Activated CD4-positive, alpha-beta T cell treated with anti-CD3 and anti-CD28 coated beads for 36 hours (primary cell): Measurements from ENCODE around the gene GPR17. TPM values are rescaled to one million over a fixed set of nuclear protein-coding genes. Genes with fewer than 3 reads are reported as not detected.

Source experiments
- ATAC-seq: fragments of 200-7000 bp; cut with Tn5 transposase; one replicate; pipeline ENCODE4 v1.10.0; 2021; ENCODE audit warnings: mild to moderate bottlenecking, moderate library complexity
- CTCF ChIA-PET: fragments of 350-600 bp; sonication (Branson Sonifier 250); formaldehyde crosslinking; loops from one replicate; lab custom pipeline; 2021; ENCODE audit warnings: antibody characterized with exemption; lab: Charles Lee
- POLR2A ChIA-PET: fragments of 350-600 bp; sonication (Branson Sonifier 250); formaldehyde crosslinking; loops from one replicate; lab custom pipeline; 2021; ENCODE audit warnings: antibody characterized with exemption, inconsistent platforms; lab: Charles Lee
- DNase-seq: peaks from one replicate; pipeline ENCODE4 v3.0.0-alpha.2; 2020
- H3K27ac Mint-ChIP-seq: one replicate; pipeline ENCODE4 v1.8.0; 2021; ENCODE audit warnings: mixed read lengths
- H3K27me3 Mint-ChIP-seq: one replicate; pipeline ENCODE4 v1.8.0; 2021; ENCODE audit warnings: mixed read lengths
- H3K36me3 Mint-ChIP-seq: one replicate; pipeline ENCODE4 v1.8.0; 2021; ENCODE audit warnings: low read depth, mixed read lengths
- H3K4me1 Mint-ChIP-seq: one replicate; pipeline ENCODE4 v1.8.0; 2021; ENCODE audit warnings: mixed read lengths
- H3K4me3 Mint-ChIP-seq: one replicate; pipeline ENCODE4 v1.8.0; 2021; ENCODE audit warnings: mild to moderate bottlenecking, moderate library complexity, mixed read lengths
- H3K9me3 Mint-ChIP-seq: one replicate; pipeline ENCODE4 v1.8.0; 2021; ENCODE audit warnings: low read depth, mixed read lengths
- intact Hi-C, 2 experiments: fragments of 100-400 bp; cut with DNase I in 1 of 2; cut with micrococcal nuclease in 1 of 2; formaldehyde crosslinking; loops; one replicate each; pipeline versions ENCODE4 v1.14.2 to v1.15.1; 2022 to 2024; cut with DNase I, micrococcal nuclease
- total RNA-seq, 2 experiments: library from RNA; stranded (reverse); gene quantifications; one replicate each; pipeline ENCODE4 v1.2.3, GENCODE V29; 2021

GPR17 gene
- total RNA-seq, 2 experiments from 2014 or later, result not detected

DNA sequence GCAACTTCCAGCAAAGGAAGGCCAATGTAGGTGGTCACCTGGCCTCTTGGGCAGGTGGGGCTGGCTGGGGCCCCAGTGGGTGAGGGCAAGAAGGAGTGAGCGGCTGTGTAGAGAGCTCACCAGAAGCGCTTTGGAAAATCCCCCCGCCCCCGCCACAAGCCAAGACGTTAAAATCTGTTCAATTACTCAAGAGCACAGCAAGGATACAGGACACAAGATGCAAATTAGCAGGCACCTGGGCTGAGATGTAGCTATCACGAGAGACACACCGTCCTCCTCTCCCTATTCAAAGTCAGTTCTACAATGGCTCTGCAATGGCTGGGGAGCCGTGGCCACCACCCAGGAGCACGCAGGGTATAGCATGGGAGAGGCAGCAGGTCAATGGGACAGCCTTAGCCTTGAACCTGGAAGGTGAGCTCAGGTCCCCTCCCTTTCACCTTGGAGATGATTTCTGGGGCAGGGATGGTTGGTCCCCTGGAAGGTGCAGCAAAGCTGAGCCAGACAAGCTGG is 38.5 kb upstream of the GPR17 start:
- H3K27ac Mint-ChIP-seq, result no peak overlapping the region
- H3K27me3 Mint-ChIP-seq, result no peaks in the 10 kb centered on the region
- intact Hi-C loops, result no loop called here
- CTCF ChIA-PET, result interaction anchor here (0.5 kb wide), 1 partner anchor 328 kb away, joined by 3 read pairs; no protein-coding TSS in a partner anchor
- ATAC-seq (no peak), DNase-seq (peak; percentile 2)
- H3K4me3 Mint-ChIP-seq, result no peak overlapping the region
- no peaks in the 10 kb centered on the region for H3K36me3 Mint-ChIP-seq
- POLR2A ChIA-PET, result no interaction called here
- H3K4me1 Mint-ChIP-seq, result peaks cover 8% of the 10 kb centered on the region
- peaks cover 5% of the 10 kb centered on the region for H3K9me3 Mint-ChIP-seq

DNA sequence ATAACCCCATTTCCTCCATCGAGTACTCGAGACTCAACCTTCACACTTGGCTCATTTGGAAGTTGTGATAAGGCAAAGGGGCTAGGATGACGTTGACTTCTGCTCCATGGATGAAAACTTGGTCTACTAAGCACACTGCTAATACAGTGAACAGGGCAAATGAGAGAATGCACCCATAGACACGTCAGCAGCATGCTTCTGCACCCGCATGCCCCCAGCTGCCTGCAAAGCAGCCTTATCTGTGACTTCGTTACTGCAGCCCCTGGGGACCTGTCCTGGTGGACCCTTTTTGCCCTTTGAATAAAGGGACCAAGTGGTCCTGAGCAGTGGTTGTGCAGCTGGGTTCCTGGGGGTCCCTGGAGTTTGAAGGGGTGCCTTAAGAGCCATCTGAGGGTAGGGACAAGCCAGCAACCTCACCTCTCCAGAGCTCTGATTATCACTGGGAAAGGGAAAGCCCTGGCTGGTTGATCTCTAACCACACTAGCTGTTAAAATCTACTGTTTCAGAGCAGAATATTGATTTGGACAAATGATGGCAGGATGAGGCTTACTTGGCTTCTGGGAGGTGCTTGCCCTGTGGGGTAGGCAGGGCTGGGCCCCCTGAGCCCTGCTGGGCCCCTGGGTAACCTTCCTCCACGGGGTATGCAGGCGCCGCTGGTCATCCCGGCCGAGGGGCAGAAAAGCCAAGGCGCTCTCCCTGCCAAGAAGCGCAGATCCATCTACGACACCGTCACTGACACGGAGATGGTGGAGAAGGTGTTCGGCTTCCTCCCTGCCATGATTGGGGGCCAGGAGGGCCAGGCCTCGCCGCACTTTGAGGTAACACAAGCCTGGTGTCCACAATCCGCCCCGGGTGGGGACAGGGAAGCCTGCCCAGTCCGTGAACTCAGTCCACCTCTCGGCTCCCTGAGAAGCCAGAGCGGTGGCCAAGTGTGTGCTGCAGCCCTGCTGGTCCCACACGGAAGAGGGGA is 37.6 kb upstream of the GPR17 start:
- ATAC-seq, result no peak
- Mint-ChIP-seq H3K27ac (no peak overlapping the region), H3K36me3 (peaks cover 3% of the 10 kb centered on the region), H3K4me3 (no peak overlapping the region), H3K4me1 (peaks cover 8% of the 10 kb centered on the region), H3K9me3 (peaks cover 5% of the 10 kb centered on the region), H3K27me3 (no peaks in the 10 kb centered on the region)
- DNase-seq, result no peak
- ChIA-PET POLR2A (no interaction called here), CTCF (no interaction called here)
- intact Hi-C loops, result no loop called here

DNA sequence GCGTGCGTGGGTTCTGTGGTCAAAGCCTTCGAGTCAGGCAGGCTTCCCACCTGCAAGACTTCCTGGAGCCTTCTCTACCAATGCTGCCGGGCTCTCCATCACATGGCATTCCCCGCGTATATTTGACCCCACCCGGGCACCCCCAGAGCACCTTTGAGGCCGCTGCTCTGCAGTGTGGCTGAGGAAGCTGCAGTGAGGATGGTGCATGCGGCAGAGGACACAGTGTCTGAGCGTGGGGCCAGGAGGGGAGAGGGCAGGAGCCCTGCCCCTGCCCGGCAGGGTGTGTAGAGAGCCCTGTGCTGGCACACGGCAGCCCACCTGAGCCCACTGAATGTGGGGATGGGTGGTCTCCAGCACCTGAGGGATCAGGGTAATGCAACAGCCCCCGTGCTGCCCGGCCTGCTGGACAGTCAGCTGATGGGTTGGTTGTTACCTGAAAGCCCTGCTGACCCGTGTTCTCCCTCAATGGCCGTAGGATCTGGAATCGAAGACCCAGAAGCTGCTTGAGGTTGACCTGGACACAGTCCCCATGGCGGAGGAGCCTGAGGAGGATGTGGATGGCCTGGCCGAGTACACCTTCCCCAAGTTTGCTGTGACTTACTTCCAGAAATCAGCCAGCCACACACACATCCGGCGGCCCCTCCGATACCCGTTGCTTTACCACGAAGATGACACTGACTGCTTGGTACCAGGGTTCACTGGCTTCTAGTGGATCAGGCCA is 36.8 kb upstream of the GPR17 start:
- ATAC-seq, result no peak
- intact Hi-C loops, result no loop called here
- DNase-seq, result peak; percentile 4
- H3K36me3 Mint-ChIP-seq, result peaks cover 3% of the 10 kb centered on the region
- no peaks in the 10 kb centered on the region for H3K27me3 Mint-ChIP-seq
- peaks cover 9% of the 10 kb centered on the region for H3K9me3 Mint-ChIP-seq
- POLR2A ChIA-PET, result no interaction called here
- no peak overlapping the region for H3K27ac Mint-ChIP-seq
- CTCF ChIA-PET, result interaction anchor here (1.1 kb wide), 1 partner anchor 35 kb away, joined by 3 read pairs; no protein-coding TSS in a partner anchor
- H3K4me3 Mint-ChIP-seq, result no peak overlapping the region
- peaks cover 8% of the 10 kb centered on the region for H3K4me1 Mint-ChIP-seq

DNA sequence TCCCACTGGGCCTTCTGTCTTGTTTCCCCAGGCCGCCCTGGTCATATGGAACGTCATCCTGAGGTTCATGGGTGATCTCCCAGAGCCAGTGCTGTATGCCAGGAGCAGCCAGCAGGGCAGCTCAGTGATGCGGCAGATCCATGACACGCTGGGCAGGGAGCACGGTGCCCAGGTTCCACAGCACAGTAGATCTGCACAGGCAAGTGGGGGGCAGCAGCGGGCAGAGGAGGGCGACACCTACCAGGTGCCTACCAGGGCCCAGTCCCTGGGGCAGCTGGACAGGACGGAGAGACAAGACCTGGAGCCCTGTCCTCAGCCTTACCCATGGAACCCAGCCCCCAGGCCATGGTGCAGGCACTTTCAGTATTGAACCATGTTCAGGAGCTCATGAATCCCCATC is 36.1 kb upstream of the GPR17 start:
- POLR2A ChIA-PET, result interaction anchor here (0.7 kb wide), 1 partner anchor 28 kb away, joined by 4 read pairs; no protein-coding TSS in a partner anchor

DNA sequence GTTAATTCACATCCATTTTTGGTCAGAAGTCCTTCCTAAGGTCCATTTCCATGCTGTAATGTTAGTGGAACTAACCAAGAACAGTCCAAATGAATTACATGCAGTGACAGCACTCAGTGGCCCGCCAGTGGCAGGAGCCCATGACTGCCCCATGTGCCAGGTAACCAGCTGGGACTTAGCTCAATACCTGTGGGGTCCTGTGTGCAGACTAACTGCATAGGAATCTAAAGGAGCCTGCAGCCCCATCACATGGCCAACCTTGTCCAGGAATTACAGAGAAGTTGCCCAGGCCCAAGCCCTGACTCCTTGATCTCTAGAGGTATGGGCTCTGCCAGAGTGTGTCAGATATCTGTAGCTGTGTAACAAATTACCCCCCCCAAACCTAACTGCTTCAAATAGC is 35.4 kb upstream of the GPR17 start:
- Mint-ChIP-seq H3K4me1 (peaks cover 7% of the 10 kb centered on the region), H3K27me3 (no peaks in the 10 kb centered on the region), H3K4me3 (no peak overlapping the region), H3K9me3 (peaks cover 9% of the 10 kb centered on the region), H3K36me3 (peaks cover 3% of the 10 kb centered on the region), H3K27ac (no peak overlapping the region)
- ATAC-seq (no peak), DNase-seq (no peak)
- POLR2A ChIA-PET, result no interaction called here
- intact Hi-C loops, result no loop called here
- CTCF ChIA-PET, result interaction anchor here (0.6 to 2.0 kb wide), 4 partner anchors 19 to 128 kb away, joined by 3 to 10 read pairs (median 3); no protein-coding TSS in a partner anchor

More for the DNA sequence above, 36.1 kb upstream of the GPR17 start:
- Mint-ChIP-seq H3K36me3 (peaks cover 3% of the 10 kb centered on the region), H3K4me3 (no peak overlapping the region), H3K27ac (no peak overlapping the region), H3K27me3 (no peaks in the 10 kb centered on the region), H3K9me3 (peaks cover 9% of the 10 kb centered on the region), H3K4me1 (peaks cover 5% of the 10 kb centered on the region)
- intact Hi-C loops, result no loop called here
- ATAC-seq (no peak), DNase-seq (peak; percentile 2)
- CTCF ChIA-PET, result interaction anchor here (0.8 to 2.0 kb wide), 3 partner anchors 19 to 39 kb away, joined by 3 to 10 read pairs (median 3); no protein-coding TSS in a partner anchor

DNA sequence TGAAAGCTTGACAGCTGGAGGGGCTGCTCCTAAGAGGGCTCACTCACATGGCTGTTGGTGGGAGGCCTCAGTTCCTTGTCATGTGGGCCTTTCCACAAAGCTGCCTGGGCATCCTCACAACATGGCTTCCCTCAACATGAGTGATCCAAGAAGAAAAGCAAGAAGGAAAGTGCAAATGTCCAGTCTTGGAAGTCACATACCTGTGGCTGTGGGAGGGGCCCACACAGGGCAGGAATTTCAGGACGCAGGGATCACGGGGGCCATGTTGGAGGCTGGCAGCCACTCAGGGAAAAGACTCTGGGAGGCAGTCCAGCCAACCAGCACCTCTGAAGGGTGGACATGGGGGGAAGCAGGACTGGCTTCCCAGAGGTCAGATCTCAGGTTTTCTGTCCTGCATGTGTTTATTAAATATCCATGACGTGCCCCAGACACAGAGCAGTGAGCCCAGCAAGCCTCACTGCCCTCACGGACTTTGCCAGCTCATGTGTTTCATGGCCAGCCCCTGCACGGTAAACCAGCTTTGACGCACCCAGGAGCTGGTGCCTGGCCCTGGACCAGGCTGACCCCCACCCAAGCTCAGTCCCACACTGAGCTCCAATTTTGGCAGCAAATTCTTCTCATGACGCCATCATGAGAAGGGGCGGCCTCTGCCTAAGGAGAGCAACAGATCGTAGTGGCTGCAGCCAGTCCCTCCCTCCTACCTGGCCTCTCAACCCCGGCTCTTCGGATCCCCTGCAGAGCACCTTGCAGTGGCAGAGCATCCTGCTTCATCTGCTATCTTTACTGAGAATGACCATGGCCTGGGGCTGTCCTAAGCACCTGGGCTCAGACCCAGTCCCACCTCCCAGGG is 34.7 kb upstream of the GPR17 start:
- DNase-seq (peak; percentile 1), ATAC-seq (no peak)
- peaks cover 15% of the 10 kb centered on the region for H3K4me1 Mint-ChIP-seq
- H3K4me3 Mint-ChIP-seq, result no peak overlapping the region
- POLR2A ChIA-PET, result no interaction called here
- H3K36me3 Mint-ChIP-seq, result peaks cover 3% of the 10 kb centered on the region
- CTCF ChIA-PET, result interaction anchor here (0.6 to 2.0 kb wide), 2 partner anchors 20 to 129 kb away, joined by 3 to 10 read pairs; no protein-coding TSS in a partner anchor
- peaks cover 9% of the 10 kb centered on the region for H3K9me3 Mint-ChIP-seq
- intact Hi-C loops, result no loop called here
- no peaks in the 10 kb centered on the region for H3K27me3 Mint-ChIP-seq
- no peak overlapping the region for H3K27ac Mint-ChIP-seq

DNA sequence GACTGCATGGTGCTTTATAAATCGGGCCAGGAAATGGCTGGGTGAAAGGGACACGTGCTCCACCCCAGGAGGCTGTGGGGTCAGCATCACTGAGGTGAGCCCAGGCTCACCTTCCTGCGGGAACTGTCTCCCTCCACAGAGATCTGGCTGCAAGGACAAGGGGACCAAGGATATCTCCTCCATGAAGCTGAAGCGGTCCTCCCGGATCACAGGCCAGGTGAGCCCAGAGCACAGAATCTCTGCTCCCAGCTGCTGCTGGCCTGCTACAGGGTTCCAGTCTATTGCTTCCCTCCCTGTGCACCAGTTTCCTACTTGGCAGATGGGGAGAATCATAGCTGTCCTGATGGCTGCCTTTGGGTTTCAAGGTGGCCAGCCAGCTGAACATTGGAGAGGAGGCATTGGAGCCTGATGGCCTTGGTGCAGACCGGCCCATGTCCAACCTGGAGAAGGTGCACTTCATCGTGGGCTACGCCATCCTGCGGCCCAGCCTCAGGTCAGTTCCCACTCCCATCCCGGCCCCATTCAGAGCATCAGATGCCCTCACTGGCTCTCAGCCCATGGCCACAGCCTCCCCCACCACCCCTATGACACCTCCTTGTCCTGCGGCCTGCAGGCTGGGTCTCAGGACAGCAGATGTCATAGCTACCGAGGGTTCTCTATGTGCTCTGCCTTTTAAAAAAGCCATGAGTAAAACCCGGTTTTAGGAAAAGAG is 33.7 kb upstream of the GPR17 start:
- Mint-ChIP-seq H3K27ac (no peak overlapping the region), H3K36me3 (peaks cover 3% of the 10 kb centered on the region), H3K27me3 (peaks cover 3% of the 10 kb centered on the region), H3K9me3 (peaks cover 9% of the 10 kb centered on the region), H3K4me3 (no peak overlapping the region), H3K4me1 (peaks cover 24% of the 10 kb centered on the region)
- POLR2A ChIA-PET, result no interaction called here
- no peak for ATAC-seq
- DNase-seq, result no peak
- intact Hi-C loops, result no loop called here
- CTCF ChIA-PET, result no interaction called here

DNA sequence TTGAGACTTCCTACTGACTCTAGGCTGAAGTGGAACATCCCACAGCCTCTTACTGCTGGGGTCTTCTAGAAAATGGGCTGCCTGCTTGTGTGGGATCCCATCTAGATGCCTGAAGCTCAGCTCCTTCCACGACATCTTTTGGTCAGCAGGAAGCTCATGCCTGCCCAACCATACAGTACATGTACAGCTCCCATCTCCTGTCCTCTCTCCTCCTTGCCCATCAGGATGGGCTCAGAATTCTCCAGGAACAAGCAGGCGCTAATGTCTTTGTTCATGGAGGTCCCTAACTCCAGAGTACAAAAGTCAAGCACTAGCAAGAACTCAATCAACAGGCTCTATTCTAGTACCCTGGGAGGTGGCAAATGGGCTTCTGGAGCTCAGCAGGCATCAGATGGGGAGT is 31.7 kb upstream of the GPR17 start:
- ChIA-PET CTCF (interaction anchor here (0.7 to 1.6 kb wide), 4 partner anchors 18 to 36 kb away, joined by 3 to 7 read pairs (median 4); no protein-coding TSS in a partner anchor), POLR2A (no interaction called here)
- Mint-ChIP-seq H3K9me3 (peaks cover 9% of the 10 kb centered on the region), H3K4me3 (no peak overlapping the region), H3K27me3 (peaks cover 3% of the 10 kb centered on the region), H3K27ac (no peak overlapping the region), H3K4me1 (peaks cover 24% of the 10 kb centered on the region), H3K36me3 (peaks cover 3% of the 10 kb centered on the region)
- intact Hi-C loops, result no loop called here
- no peak for ATAC-seq
- DNase-seq, result no peak

DNA sequence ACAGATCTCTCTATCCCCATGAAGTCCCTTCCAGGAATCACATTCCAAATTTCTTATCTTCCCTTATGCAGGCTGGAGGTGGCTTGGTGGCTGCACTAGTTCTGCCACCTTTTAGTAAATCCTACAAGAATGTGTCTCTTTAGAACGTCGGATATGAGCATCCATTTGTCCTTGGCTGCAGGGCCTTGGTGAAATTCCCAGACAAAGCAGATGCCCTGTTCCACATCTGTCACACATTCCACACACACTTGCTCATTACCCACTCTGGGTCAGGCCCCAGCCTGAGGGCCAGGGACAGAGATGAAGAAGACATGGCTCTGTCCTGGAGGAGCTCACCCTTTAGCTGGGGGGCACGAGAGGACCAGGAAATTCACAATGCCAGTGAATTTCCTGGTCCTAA is 31.2 kb upstream of the GPR17 start:
- ChIA-PET POLR2A (no interaction called here), CTCF (interaction anchor here (0.8 to 1.6 kb wide), 3 partner anchors 24 to 36 kb away, joined by 3 to 7 read pairs (median 5); no protein-coding TSS in a partner anchor)
- intact Hi-C loops, result no loop called here
- Mint-ChIP-seq H3K4me3 (no peak overlapping the region), H3K4me1 (peaks cover 20% of the 10 kb centered on the region), H3K9me3 (peaks cover 9% of the 10 kb centered on the region), H3K36me3 (peaks cover 3% of the 10 kb centered on the region), H3K27me3 (peaks cover 3% of the 10 kb centered on the region), H3K27ac (no peak overlapping the region)
- no peak for ATAC-seq
- DNase-seq, result no peak
